ENCODE data around the gene USF3. TPM values are rescaled to one million over a fixed set of nuclear protein-coding genes. Genes with fewer than 3 reads are reported as not detected.

USF3 gene
- total and polyA plus RNA-seq, 2 of the 13 experiments (the other 11 are each of a cell fraction or from before 2014, with no cell fraction given): 6.3 to 15.2 TPM

DNA sequence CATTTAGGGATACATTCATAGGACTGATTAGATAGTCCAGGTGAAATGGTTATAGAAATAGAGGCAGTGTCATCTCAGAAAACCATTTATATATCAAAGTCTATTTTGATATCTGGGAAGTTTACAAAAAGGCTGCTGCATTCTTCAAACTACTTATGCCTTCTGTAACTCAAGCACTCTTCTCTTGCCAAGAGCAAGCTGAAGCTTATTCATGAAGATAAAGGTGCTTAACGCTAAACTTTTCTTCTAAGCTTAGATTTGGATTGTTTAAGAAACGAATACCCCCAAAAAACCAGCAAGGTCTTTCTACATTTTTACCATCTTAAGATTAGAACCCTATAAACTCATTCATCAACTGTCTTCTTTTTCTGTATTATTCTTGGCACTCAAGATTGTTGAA is 23.3 kb upstream of the USF3 start:
- peaks cover 7 to 40% of the 10 kb centered on the region in 2 experiments for H3K36me3 ChIP-seq (replicated peaks in 1 of 2; ENCODE audit: control insufficient read depth in 1 of 2, insufficient read depth in 2 of 2, low read length in 2 of 2)
- CTCF ChIA-PET (ENCODE audit: low intra/inter-chr PET ratio, low total read pairs): no interaction called here
- no peak for FAIRE-seq

More for the DNA sequence above, 23.3 kb upstream of the USF3 start:
- TF ChIP-seq RARA (CRISPR knock-in tag; IDR thresholded peaks at IDR 0.05) (no peak), FOXM1 (CRISPR knock-in tag; IDR thresholded peaks at IDR 0.05) (no peak), RNF2 (conservative IDR thresholded peaks at IDR 0.05; ENCODE audit: low read depth) (no peak), DPF2 (CRISPR knock-in tag; IDR thresholded peaks at IDR 0.05; ENCODE audit: borderline replicate concordance, low read depth) (no peak), FOXC1 (CRISPR knock-in tag; IDR thresholded peaks at IDR 0.05; ENCODE audit: borderline replicate concordance) (no peak), ZNF256 (CRISPR knock-in tag; conservative IDR thresholded peaks at IDR 0.05) (no peak), PLRG1 (conservative IDR thresholded peaks at IDR 0.05) (no peak), PHB2 (IDR thresholded peaks at IDR 0.05; ENCODE audit: partially characterized antibody) (no peak), ZNF230 (CRISPR knock-in tag; IDR thresholded peaks at IDR 0.05) (no peak), ZFY (CRISPR knock-in tag; IDR thresholded peaks at IDR 0.05) (no peak), SMAD9 (CRISPR knock-in tag; IDR thresholded peaks at IDR 0.05) (no peak)
- TF ChIP-seq, protein P1, sequence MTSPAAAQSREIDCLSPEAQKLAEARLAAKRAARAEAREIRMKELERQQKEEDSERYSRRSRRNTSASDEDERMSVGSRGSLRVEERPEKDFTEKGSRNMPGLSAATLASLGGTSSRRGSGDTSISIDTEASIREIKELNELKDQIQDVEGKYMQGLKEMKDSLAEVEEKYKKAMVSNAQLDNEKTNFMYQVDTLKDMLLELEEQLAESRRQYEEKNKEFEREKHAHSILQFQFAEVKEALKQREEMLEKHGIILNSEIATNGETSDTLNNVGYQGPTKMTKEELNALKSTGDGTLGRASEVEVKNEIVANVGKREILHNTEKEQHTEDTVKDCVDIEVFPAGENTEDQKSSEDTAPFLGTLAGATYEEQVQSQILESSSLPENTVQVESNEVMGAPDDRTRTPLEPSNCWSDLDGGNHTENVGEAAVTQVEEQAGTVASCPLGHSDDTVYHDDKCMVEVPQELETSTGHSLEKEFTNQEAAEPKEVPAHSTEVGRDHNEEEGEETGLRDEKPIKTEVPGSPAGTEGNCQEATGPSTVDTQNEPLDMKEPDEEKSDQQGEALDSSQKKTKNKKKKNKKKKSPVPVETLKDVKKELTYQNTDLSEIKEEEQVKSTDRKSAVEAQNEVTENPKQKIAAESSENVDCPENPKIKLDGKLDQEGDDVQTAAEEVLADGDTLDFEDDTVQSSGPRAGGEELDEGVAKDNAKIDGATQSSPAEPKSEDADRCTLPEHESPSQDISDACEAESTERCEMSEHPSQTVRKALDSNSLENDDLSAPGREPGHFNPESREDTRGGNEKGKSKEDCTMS (CRISPR knock-in tag; conservative IDR thresholded peaks at IDR 0.05): no peak
- TF ChIP-seq, protein P2, sequence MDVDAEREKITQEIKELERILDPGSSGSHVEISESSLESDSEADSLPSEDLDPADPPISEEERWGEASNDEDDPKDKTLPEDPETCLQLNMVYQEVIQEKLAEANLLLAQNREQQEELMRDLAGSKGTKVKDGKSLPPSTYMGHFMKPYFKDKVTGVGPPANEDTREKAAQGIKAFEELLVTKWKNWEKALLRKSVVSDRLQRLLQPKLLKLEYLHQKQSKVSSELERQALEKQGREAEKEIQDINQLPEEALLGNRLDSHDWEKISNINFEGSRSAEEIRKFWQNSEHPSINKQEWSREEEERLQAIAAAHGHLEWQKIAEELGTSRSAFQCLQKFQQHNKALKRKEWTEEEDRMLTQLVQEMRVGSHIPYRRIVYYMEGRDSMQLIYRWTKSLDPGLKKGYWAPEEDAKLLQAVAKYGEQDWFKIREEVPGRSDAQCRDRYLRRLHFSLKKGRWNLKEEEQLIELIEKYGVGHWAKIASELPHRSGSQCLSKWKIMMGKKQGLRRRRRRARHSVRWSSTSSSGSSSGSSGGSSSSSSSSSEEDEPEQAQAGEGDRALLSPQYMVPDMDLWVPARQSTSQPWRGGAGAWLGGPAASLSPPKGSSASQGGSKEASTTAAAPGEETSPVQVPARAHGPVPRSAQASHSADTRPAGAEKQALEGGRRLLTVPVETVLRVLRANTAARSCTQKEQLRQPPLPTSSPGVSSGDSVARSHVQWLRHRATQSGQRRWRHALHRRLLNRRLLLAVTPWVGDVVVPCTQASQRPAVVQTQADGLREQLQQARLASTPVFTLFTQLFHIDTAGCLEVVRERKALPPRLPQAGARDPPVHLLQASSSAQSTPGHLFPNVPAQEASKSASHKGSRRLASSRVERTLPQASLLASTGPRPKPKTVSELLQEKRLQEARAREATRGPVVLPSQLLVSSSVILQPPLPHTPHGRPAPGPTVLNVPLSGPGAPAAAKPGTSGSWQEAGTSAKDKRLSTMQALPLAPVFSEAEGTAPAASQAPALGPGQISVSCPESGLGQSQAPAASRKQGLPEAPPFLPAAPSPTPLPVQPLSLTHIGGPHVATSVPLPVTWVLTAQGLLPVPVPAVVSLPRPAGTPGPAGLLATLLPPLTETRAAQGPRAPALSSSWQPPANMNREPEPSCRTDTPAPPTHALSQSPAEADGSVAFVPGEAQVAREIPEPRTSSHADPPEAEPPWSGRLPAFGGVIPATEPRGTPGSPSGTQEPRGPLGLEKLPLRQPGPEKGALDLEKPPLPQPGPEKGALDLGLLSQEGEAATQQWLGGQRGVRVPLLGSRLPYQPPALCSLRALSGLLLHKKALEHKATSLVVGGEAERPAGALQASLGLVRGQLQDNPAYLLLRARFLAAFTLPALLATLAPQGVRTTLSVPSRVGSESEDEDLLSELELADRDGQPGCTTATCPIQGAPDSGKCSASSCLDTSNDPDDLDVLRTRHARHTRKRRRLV (CRISPR knock-in tag; IDR thresholded peaks at IDR 0.05): no peak
- TF ChIP-seq, protein P3, sequence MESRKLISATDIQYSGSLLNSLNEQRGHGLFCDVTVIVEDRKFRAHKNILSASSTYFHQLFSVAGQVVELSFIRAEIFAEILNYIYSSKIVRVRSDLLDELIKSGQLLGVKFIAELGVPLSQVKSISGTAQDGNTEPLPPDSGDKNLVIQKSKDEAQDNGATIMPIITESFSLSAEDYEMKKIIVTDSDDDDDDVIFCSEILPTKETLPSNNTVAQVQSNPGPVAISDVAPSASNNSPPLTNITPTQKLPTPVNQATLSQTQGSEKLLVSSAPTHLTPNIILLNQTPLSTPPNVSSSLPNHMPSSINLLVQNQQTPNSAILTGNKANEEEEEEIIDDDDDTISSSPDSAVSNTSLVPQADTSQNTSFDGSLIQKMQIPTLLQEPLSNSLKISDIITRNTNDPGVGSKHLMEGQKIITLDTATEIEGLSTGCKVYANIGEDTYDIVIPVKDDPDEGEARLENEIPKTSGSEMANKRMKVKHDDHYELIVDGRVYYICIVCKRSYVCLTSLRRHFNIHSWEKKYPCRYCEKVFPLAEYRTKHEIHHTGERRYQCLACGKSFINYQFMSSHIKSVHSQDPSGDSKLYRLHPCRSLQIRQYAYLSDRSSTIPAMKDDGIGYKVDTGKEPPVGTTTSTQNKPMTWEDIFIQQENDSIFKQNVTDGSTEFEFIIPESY (CRISPR knock-in tag; IDR thresholded peaks at IDR 0.05): no peak
- POLR2A ChIA-PET: no interaction called here
- Histone ChIP-seq H3K4me2 (ENCODE audit: low read depth, low read length) (no peak overlapping the region), H3K79me2 (ENCODE audit: insufficient read depth, low read length) (peaks cover 9% of the 10 kb centered on the region), H3K9ac (ENCODE audit: insufficient read depth, low read depth, low read length) (no peak overlapping the region), H3K9me3 (ENCODE audit: low read length) (no peaks in the 10 kb centered on the region), H2AFZ (ENCODE audit: low read length) (no peak overlapping the region), H4K20me1 (ENCODE audit: insufficient read depth, low read length) (no peaks in the 10 kb centered on the region), H3K27me3 (ENCODE audit: control insufficient read depth in 1 of 2, insufficient read depth in 2 of 2, low read length in 2 of 2) (no peaks in the 10 kb centered on the region), H3K4me1 (ENCODE audit: insufficient read depth, low read length) (peaks cover 11% of the 10 kb centered on the region), H3K4me3 (replicated peaks in 1 of 3; ENCODE audit: insufficient read depth in 1 of 3, low read depth in 2 of 3, low read length in 3 of 3) (no peak overlapping the region), H3K27ac (ENCODE audit: extremely low read length, insufficient read depth, low read length) (no peak overlapping the region)
- no peak for ATAC-seq
- in situ Hi-C loops (cut with HindIII; ENCODE audit: extremely low pct_ligation_motif_present, low pct_unique_long_range_greater_than_20kb): no loop called here
- intact Hi-C loops (cut with micrococcal nuclease; ENCODE audit: unreplicated experiment): no loop called here
- DNase-seq (ENCODE audit: low spot score): no peak
- BruUV-seq (replicated peaks): no TSS peak
- WGBS (ENCODE audit: low lambda C conversion rate): 97% methylated on average over 2 of the region's 2 CpGs
